Esophagus (tissue), 2 donors: ENCODE data around the gene KLHDC1. TPM values are rescaled to one million over a fixed set of nuclear protein-coding genes. Genes with fewer than 3 reads are reported as not detected.
"Not testable (repeated sequence)": the region's sequence is repeated elsewhere in the genome, so short reads cannot be mapped to it uniquely, and the experiment has no call there.

Experiments
- H3K27ac ChIP-seq, 2 donors: one replicate each; pipeline ENCODE4 v1.5.1; 2013; ENCODE audit warnings: low read depth in 2 of 2, mild to moderate bottlenecking in 2 of 2, inconsistent platforms in 1 of 2, low read length in 1 of 2, moderate library complexity in 1 of 2
- H3K27me3 ChIP-seq, 2 donors: one replicate each; pipeline ENCODE4 v1.6.1; 2013; ENCODE audit warnings: low read length in 2 of 2, control low read depth in 1 of 2, mild to moderate bottlenecking in 1 of 2; ENCODE audit not compliant: insufficient read depth in 2 of 2, control insufficient read depth in 1 of 2
- H3K36me3 ChIP-seq, 2 donors: one replicate each; pipeline ENCODE4 v1.6.1; 2013; ENCODE audit warnings: low read length in 1 of 2; ENCODE audit not compliant: control insufficient read depth in 2 of 2, insufficient read depth in 2 of 2
- H3K4me1 ChIP-seq, 2 donors: one replicate each; pipeline ENCODE4 v1.6.1; 2013; ENCODE audit warnings: low read length in 1 of 2; ENCODE audit not compliant: control insufficient read depth in 2 of 2, insufficient read depth in 2 of 2
- H3K4me3 ChIP-seq, 2 donors: one replicate each; pipeline ENCODE4 v1.5.1; 2013; ENCODE audit warnings: low read length in 2 of 2, mild to moderate bottlenecking in 2 of 2, low read depth in 1 of 2, moderate library complexity in 1 of 2
- H3K9me3 ChIP-seq, 2 donors: one replicate each; pipeline ENCODE4 v1.6.1; 2013; ENCODE audit warnings: mild to moderate bottlenecking in 2 of 2, low read depth in 1 of 2, low read length in 1 of 2, moderate library complexity in 1 of 2; ENCODE audit not compliant: control insufficient read depth in 2 of 2, insufficient read depth in 1 of 2
- WGBS, 2 donors: extraction: QIAGEN DNeasy Blood & Tissue Kit; methylation state at CpG; one replicate each; pipeline ENCODE4 v1.1.7; 2013; 5-methylcytosine and 5-hydroxymethylcytosine counted together
- polyA plus RNA-seq, 2 donors: library from polyadenylated mRNA; stranded (reverse); fragments of 200-250 nt; gene quantifications; one replicate each; pipeline ENCODE4 v1.2.3, GENCODE V29; 2013
- donor health status: healthy with polysubstance abuse.
- donor health status: Bipolar disorder and iron deficiency.

KLHDC1 gene
- polyA plus RNA-seq, 2 donors = 1.0 to 2.3 TPM

- WGBS, 2 donors = 80 to 90% methylated on average over 1 of the region's 1 CpG
- H3K4me3 ChIP-seq = no peak overlapping the region
- H3K36me3 ChIP-seq = no peaks in the 10 kb centered on the region
- peaks cover 0 to 5% of the 10 kb centered on the region in 2 donors for H3K4me1 ChIP-seq
- H3K27ac ChIP-seq = no peak overlapping the region
- no peaks in the 10 kb centered on the region for H3K9me3 ChIP-seq
- no peaks in the 10 kb centered on the region for H3K27me3 ChIP-seq
Measured at GRCh38 chr14:49774106-49774505, 81.2 kb downstream of the KLHDC1 start.

- no peak overlapping the region for H3K27ac ChIP-seq
- 98 to 100% methylated on average over 2 of the region's 2 CpGs for WGBS, 2 donors
- H3K27me3 ChIP-seq = no peaks in the 10 kb centered on the region
- no peaks in the 10 kb centered on the region for H3K9me3 ChIP-seq
- peaks cover 2 to 7% of the 10 kb centered on the region in 2 donors for H3K36me3 ChIP-seq
- H3K4me3 ChIP-seq = no peak overlapping the region
- H3K4me1 ChIP-seq = no peaks in the 10 kb centered on the region
Measured at GRCh38 chr14:49778421-49778820, 85.5 kb downstream of the KLHDC1 start.

DNA sequence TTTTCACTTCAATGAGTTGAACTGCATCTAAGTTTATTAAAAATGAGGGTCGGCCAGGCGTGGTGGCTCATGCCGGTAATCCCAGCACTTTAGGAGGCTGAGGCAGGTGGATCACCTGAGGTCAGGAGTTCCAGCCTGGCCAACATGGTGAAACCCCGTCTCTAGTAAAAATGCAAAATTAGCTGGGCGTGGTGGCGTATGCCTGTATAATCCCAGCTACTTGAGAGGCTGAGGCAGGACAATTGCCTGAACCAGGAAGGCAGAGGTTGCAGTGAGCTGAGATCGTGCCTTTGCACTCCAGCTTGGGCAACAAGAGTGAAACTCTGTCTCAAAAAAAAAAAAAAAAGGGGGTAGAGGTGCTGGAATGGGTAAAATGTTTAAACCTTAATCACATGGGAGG, 88.1 kb downstream of the KLHDC1 start:
- H3K4me3 ChIP-seq, H3K4me1 ChIP-seq, H3K9me3 ChIP-seq, H3K27ac ChIP-seq, H3K27me3 ChIP-seq: not testable (repeated sequence)
- H3K36me3 ChIP-seq = peaks cover 9 to 10% of the 10 kb centered on the region in 2 donors
- WGBS, 2 donors = 93 to 94% methylated on average over 7 of the region's 7 CpGs

GRCh38 chr14:49783394-49784014, 90.6 kb downstream of the KLHDC1 start:
- Histone ChIP-seq H3K27ac (no peak overlapping the region), H3K9me3 (no peaks in the 10 kb centered on the region), H3K36me3 (peaks cover 11 to 14% of the 10 kb centered on the region in 2 donors), H3K27me3 (no peaks in the 10 kb centered on the region), H3K4me1 (no peaks in the 10 kb centered on the region), H3K4me3 (no peak overlapping the region)
- WGBS, 2 donors = 80 to 85% methylated on average over 3 of the region's 3 CpGs

DNA sequence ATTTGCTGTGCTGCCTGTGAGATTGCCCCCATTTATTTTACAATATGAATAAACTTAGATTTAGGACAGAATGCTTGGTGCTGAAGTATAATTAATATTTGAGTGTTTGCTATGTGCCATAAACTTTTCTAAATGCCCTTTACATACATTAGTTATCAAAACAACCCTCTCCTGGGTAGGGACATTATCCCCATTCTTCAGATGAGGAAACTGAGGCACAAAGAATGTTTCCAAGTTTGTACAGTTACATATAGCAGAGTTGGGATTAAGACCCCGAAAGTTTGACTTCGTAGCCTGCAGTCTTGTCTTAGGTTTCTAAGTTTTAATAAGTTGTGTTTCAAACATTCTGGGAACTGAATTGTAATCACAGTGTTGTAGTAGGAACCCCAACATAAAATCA, 93.4 kb downstream of the KLHDC1 start:
- WGBS, 2 donors = 99% methylated on average over 2 of the region's 2 CpGs
- no peaks in the 10 kb centered on the region for H3K9me3 ChIP-seq
- H3K36me3 ChIP-seq = peaks cover 6 to 14% of the 10 kb centered on the region in 2 donors
- H3K4me1 ChIP-seq = no peaks in the 10 kb centered on the region
- no peak overlapping the region for H3K27ac ChIP-seq
- no peak overlapping the region for H3K4me3 ChIP-seq
- no peaks in the 10 kb centered on the region for H3K27me3 ChIP-seq

- no peak overlapping the region for H3K27ac ChIP-seq
Measured at GRCh38 chr14:49792618-49793017, 99.7 kb downstream of the KLHDC1 start.

DNA sequence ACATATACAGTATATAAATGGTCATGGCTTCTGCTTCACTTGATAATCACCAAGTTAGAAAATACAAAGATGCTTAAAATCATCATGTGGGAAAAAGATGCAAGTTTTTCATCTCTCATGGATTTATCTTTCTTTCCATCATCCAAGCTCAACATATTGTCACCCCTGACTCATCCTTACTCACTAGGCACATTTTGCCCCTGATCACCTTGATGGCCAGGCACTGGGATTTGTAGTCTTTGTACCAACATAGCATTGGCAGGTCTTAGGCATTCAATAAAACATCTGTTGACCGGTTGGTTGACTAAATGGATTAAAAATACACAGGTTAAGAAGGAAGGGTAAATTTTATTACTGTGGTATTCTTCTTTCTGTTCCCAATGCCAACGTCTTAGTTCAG, 103.1 kb downstream of the KLHDC1 start:
- H3K9me3 ChIP-seq = no peaks in the 10 kb centered on the region
- no peak overlapping the region for H3K4me3 ChIP-seq
- peaks cover 10 to 13% of the 10 kb centered on the region in 2 donors for H3K36me3 ChIP-seq
- no peaks in the 10 kb centered on the region for H3K27me3 ChIP-seq
- H3K4me1 ChIP-seq = no peaks in the 10 kb centered on the region
- no peak overlapping the region for H3K27ac ChIP-seq
- WGBS, 2 donors = 87 to 88% methylated on average over 2 of the region's 2 CpGs

More at GRCh38 chr14:49792618-49793017, 99.7 kb downstream of the KLHDC1 start:
- no peaks in the 10 kb centered on the region for H3K27me3 ChIP-seq
- no peaks in the 10 kb centered on the region for H3K9me3 ChIP-seq
- no peak overlapping the region for H3K4me3 ChIP-seq
- H3K36me3 ChIP-seq = peaks cover 6 to 9% of the 10 kb centered on the region in 2 donors
- H3K4me1 ChIP-seq = no peaks in the 10 kb centered on the region
- 0% methylated on average over 1 of the region's 1 CpG for WGBS, 2 donors

Other genes starting within 250 kb of the KLHDC1 start
- 1,000 to 10,000 TPM in 1 of 2 donors, 100 to 1,000 TPM in 1; 861 to 2,600 TPM for gene RPS29, start 106.7 kb upstream of the KLHDC1 start, polyA plus RNA-seq
- gene LRR1, start 94.2 kb upstream of the KLHDC1 start, polyA plus RNA-seq = 1 to 10 TPM; 4.3 to 9.0 TPM
- gene RPL36AL, start 72.5 kb upstream of the KLHDC1 start, polyA plus RNA-seq = 100 to 1,000 TPM; 405 to 519 TPM
- 10 to 100 TPM in 1 of 2 donors, 1 to 10 TPM in 1; 9.2 to 10.8 TPM for gene MGAT2, start 72.3 kb upstream of the KLHDC1 start, polyA plus RNA-seq
- gene DNAAF2, start 57.9 kb upstream of the KLHDC1 start, polyA plus RNA-seq = 1 to 10 TPM; 2.3 to 5.2 TPM
- gene POLE2, start 4.9 kb upstream of the KLHDC1 start, polyA plus RNA-seq = 1 to 10 TPM; 7.0 to 8.0 TPM
- 10 to 100 TPM; 24.2 to 31.6 TPM for gene KLHDC2, start 75.0 kb downstream of the KLHDC1 start, polyA plus RNA-seq
- gene NEMF, start 159.7 kb downstream of the KLHDC1 start, polyA plus RNA-seq = 10 to 100 TPM; 19.9 to 40.2 TPM
- gene ARF6, start 200.0 kb downstream of the KLHDC1 start, polyA plus RNA-seq = 100 to 1,000 TPM in 1 of 2 donors, 10 to 100 TPM in 1; 80.9 to 112 TPM